ENCODE data around the gene FAM124B. TPM values are rescaled to one million over a fixed set of nuclear protein-coding genes. Genes with fewer than 3 reads are reported as not detected.

The FAM124B gene
- polyA plus RNA-seq, 1 of the 3 experiments (the other 2 are of a cell fraction) = not detected

- TF ChIP-seq IRF3 (IDR thresholded peaks at IDR 0.05; ENCODE audit: low read depth, low read length) (no peak), TCF12 (IDR thresholded peaks at IDR 0.05) (no peak), RCOR1 (IDR thresholded peaks at IDR 0.05; ENCODE audit: low read length) (no peak)
Measured at GRCh38 chr2:224407241-224407701, 5.4 kb upstream of the FAM124B start (continued).

- H3F3A ChIP-seq (replicated peaks; ENCODE audit: insufficient read depth) = no peaks in the 10 kb centered on the region
- peaks cover 0 to 5% of the 10 kb centered on the region in 2 experiments; a peak in 1 of 4 replicates for H3K4me1 ChIP-seq (ENCODE audit: control insufficient read depth in 1 of 2, insufficient read depth in 2 of 2, low read depth in 1 of 2, low read length in 1 of 2)
- WGBS (ENCODE audit: low lambda C conversion rate) = 76% methylated on average over 4 of the region's 4 CpGs
- H3K79me2 ChIP-seq (ENCODE audit: insufficient read depth) = no peaks in the 10 kb centered on the region
- CTCF ChIA-PET = interaction anchor here (1.1 kb wide), 1 partner anchor 13 kb away, joined by 3 read pairs; no protein-coding TSS in a partner anchor
- POLR2A ChIA-PET = no interaction called here
- no peak overlapping the region for H3K4me2 ChIP-seq
- no peak overlapping the region for H3K27ac ChIP-seq (ENCODE audit: low read depth in 2 of 2, low read length in 1 of 2)
- no peaks in the 10 kb centered on the region; the same call in 1 of the 2 replicates for H3K27me3 ChIP-seq (ENCODE audit: insufficient read depth)
- H2AFZ ChIP-seq (ENCODE audit: low read depth) = no peak overlapping the region
- H3K9me3 ChIP-seq = no peaks in the 10 kb centered on the region
- no peak overlapping the region for H3K9ac ChIP-seq
- no peak overlapping the region for H3K4me3 ChIP-seq (ENCODE audit: low read depth in 2 of 2, low read length in 1 of 2)
- DNase-seq = no peak
- no peaks in the 10 kb centered on the region for H3K9me2 ChIP-seq
- no peak for TF ChIP-seq USF2 (IDR thresholded peaks at IDR 0.05; ENCODE audit: borderline replicate concordance, low read depth, low read length)
- TF ChIP-seq YY1 (IDR thresholded peaks at IDR 0.05; ENCODE audit: low read depth) = no peak
- no peak for TF ChIP-seq JUND (IDR thresholded peaks at IDR 0.05)
- TF ChIP-seq TAF1 (IDR thresholded peaks at IDR 0.05; ENCODE audit: borderline replicate concordance, low read depth, low read length) = no peak
- TF ChIP-seq GABPA (IDR thresholded peaks at IDR 0.05; ENCODE audit: low read depth) = no peak
- TF ChIP-seq RFX5 (IDR thresholded peaks at IDR 0.05; ENCODE audit: low read length) = no peak
- TF ChIP-seq SMC3 (IDR thresholded peaks at IDR 0.05; ENCODE audit: low read depth, low read length) = no peak
- no peak for TF ChIP-seq TEAD4 (IDR thresholded peaks at IDR 0.05; ENCODE audit: borderline replicate concordance, insufficient read depth)
- TF ChIP-seq PBX3 (IDR thresholded peaks at IDR 0.05) = no peak
- TF ChIP-seq RCOR1 (IDR thresholded peaks at IDR 0.05; ENCODE audit: low read length) = no peak
- no peak for TF ChIP-seq RAD21 (IDR thresholded peaks at IDR 0.05; ENCODE audit: low read length)
- no peak for TF ChIP-seq MAX (IDR thresholded peaks at IDR 0.05; ENCODE audit: low read depth)
- TF ChIP-seq NFIC (IDR thresholded peaks at IDR 0.05; ENCODE audit: borderline replicate concordance) = no peak
- TF ChIP-seq IRF3 (IDR thresholded peaks at IDR 0.05; ENCODE audit: low read depth, low read length) = no peak
- no peak for TF ChIP-seq ELF1 (IDR thresholded peaks at IDR 0.05)
- no peak for TF ChIP-seq GATA2 (CRISPR knock-in tag; IDR thresholded peaks at IDR 0.05)
- no peak for TF ChIP-seq FOSL2 (IDR thresholded peaks at IDR 0.05; ENCODE audit: borderline replicate concordance, low read depth)
- H3K36me3 ChIP-seq (replicated peaks in 1 of 2; ENCODE audit: control insufficient read depth in 1 of 2, insufficient read depth in 2 of 2, low read length in 1 of 2) = no peaks in the 10 kb centered on the region
- H4K20me1 ChIP-seq (ENCODE audit: insufficient read depth) = no peaks in the 10 kb centered on the region
Measured at GRCh38 chr2:224405841-224406370, 4.0 kb upstream of the FAM124B start.
